Heart left ventricle (tissue), 16 donors: ENCODE data around the gene IL1RAPL1. TPM values are rescaled to one million over a fixed set of nuclear protein-coding genes. Genes with fewer than 3 reads are reported as not detected.

Source experiments
- ATAC-seq, 4 donors: fragments of 200-7000 bp; cut with Tn5 transposase; one replicate each; pipeline ENCODE4 v1.9.1; 2020 to 2022; ENCODE audit warnings: moderate library complexity in 4 of 4, mild to moderate bottlenecking in 3 of 4, moderate number of reproducible peaks in 1 of 4
- DNase-seq, 5 donors: peaks; one replicate each; pipeline ENCODE4 v3.0.0-alpha.2; 2020
- H3K27ac ChIP-seq, 12 donors: fragments of 200-600 bp; sonication (generic) in 4 of 12; one replicate each; pipeline versions ENCODE4 v1.5.0 to v1.8.0; 2016 to 2022; ENCODE audit warnings: mild to moderate bottlenecking in 2 of 12
- H3K27me3 ChIP-seq, 9 donors: fragments of 200-600 bp; sonication (generic) in 2 of 9; one replicate each; pipeline versions ENCODE4 v1.5.1 to v1.8.0; 2016 to 2022; ENCODE audit warnings: mild to moderate bottlenecking in 3 of 9
- H3K36me3 ChIP-seq, 9 donors: fragments of 200-600 bp; sonication (generic) in 2 of 9; one replicate each; pipeline versions ENCODE4 v1.5.0 to v1.8.0; 2018 to 2022; ENCODE audit warnings: mild to moderate bottlenecking in 2 of 9
- H3K4me1 ChIP-seq, 12 donors: fragments of 200-600 bp; sonication (generic) in 4 of 12; one replicate each; pipeline versions ENCODE4 v1.5.0 to v1.8.0; 2016 to 2022; ENCODE audit warnings: mild to moderate bottlenecking in 3 of 12
- H3K4me3 ChIP-seq, 12 donors: fragments of 200-600 bp; sonication (generic) in 4 of 12; one replicate each; pipeline versions ENCODE4 v1.5.0 to v1.8.0; 2017 to 2022; ENCODE audit warnings: mild to moderate bottlenecking in 9 of 12, moderate library complexity in 4 of 12
- H3K9me3 ChIP-seq, 12 donors: fragments of 200-600 bp; sonication (generic) in 4 of 12; one replicate each; pipeline versions ENCODE4 v1.5.0 to v1.8.0; 2016 to 2022; ENCODE audit warnings: mild to moderate bottlenecking in 1 of 12
- POLR2A ChIP-seq, 2 donors: fragments of 450-650 bp; IDR thresholded peaks; one replicate each; pipeline ENCODE4 v1.6.1; 2017; ENCODE audit warnings: antibody characterized with exemption in 2 of 2, mild to moderate bottlenecking in 2 of 2, moderate library complexity in 2 of 2
- WGBS, 4 donors: extraction: QIAGEN DNeasy Blood & Tissue Kit in 2 of 4; methylation state at CpG; one replicate each; pipeline versions ENCODE4 v1.1.5 to v1.1.7; 2013 to 2018; 5-methylcytosine and 5-hydroxymethylcytosine counted together
- intact Hi-C, 10 donors: fragments of 100-400 bp; cut with DNase I; formaldehyde crosslinking; loops; one replicate each; pipeline versions ENCODE4 v1.11.1 to v1.14.2; 2022
- polyA plus RNA-seq, 2 donors: library from polyadenylated mRNA; stranded (reverse); fragments of 200-250 nt; gene quantifications; one replicate each; pipeline ENCODE4 v1.2.3, GENCODE V29; 2013
- total RNA-seq, 9 donors: library from RNA; depleted of rRNA in 2 of 9; stranded (reverse); fragments of >200 nt in 2 of 9; fragmentation: NEBNext Ultra II Directional in 3 of 9; extraction: Animal tissue kit (Norgen Biotek cat#: 25700) in 3 of 9; gene quantifications; one replicate each; pipeline versions ENCODE4 v1.1.0 to v1.2.4, GENCODE V29; 2016 to 2023
- TF ChIP-seq, protein P1 (sequence below), 12 donors: fragments of 200-600 bp; sonication (generic) in 4 of 12; IDR thresholded peaks; one replicate each; pipeline versions ENCODE4 v1.5.0 to v1.8.0; 2018 to 2022; ENCODE audit warnings: antibody characterized with exemption in 12 of 12, mild to moderate bottlenecking in 5 of 12
- donor health status: ischemic (EF 13 %, LVEDD 7.1; RV severe dilation, severe dysfunction).
- donor health status: healthy with polysubstance abuse.
- donor health status: DM: no; HTN: yes; CAD: no.
- donor health status: DM: no; HTN: no; CAD: no.
- donor health status: ischemic (EF 25% LVEDD 6.9; RV normal size, moderate dysfunction).
- donor health status: ischemic (EF 25% LVEDD 5.7; RV mildly dilated, moderate dysfunction).
- donor health status: healthy.
- donor health status: DM: yes; HTN: yes; CAD: no.
- donor health status: ischemic (EF 35%, LVEDD 5.7; RV mildly dilated, moderate dysfunction).
- donor health status: nonischemic (EF 11% LVEDD 7.7; RV severe dilation, severe dysfunction).
- donor health status: DM: yes; HTN: yes; CAD: no.
- donor health status: PGD.
- donor health status: ischemic (EF 29% LVEDD 5.4; RV normal size, mild dysfunction).
- donor health status: nonischemic (EF 23%, LVEDD 6.1; RV moderate dilation, normal function).

Gene IL1RAPL1
- total and polyA plus RNA-seq, 11 donors: 0.42 to 4.7 (median 2.3) TPM

DNA sequence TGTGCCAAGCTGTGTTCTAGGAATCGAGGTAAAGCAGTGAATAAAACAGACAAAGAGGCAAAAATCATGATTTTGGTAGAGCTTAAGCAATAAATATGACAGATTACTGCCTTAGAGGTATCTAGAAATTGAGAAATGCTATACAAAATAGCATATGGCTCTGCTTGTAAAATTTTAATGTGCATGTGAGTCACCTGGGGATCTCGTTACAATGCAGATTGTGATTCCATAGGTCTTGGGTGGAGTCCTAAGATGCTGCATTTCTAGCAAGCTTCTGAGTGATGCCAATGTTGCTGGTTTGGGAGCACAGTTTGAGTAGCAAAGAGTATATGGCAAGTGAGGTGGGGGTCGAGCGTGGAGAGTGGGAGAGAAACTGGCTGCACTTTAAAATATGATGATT lies 930.9 kb downstream of the IL1RAPL1 start:
- H3K4me3 ChIP-seq: no peak overlapping the region
- intact Hi-C loops: no loop called here
- no peaks in the 10 kb centered on the region for H3K4me1 ChIP-seq
- WGBS, 4 donors: 50 to 87% (median 63%) methylated on average over 4 of the region's 4 CpGs
- DNase-seq (no peak), ATAC-seq (no peak)
- H3K9me3 ChIP-seq: no peaks in the 10 kb centered on the region
- TF ChIP-seq POLR2A (IDR thresholded peaks at IDR 0.05): no peak
- TF ChIP-seq, protein P1, sequence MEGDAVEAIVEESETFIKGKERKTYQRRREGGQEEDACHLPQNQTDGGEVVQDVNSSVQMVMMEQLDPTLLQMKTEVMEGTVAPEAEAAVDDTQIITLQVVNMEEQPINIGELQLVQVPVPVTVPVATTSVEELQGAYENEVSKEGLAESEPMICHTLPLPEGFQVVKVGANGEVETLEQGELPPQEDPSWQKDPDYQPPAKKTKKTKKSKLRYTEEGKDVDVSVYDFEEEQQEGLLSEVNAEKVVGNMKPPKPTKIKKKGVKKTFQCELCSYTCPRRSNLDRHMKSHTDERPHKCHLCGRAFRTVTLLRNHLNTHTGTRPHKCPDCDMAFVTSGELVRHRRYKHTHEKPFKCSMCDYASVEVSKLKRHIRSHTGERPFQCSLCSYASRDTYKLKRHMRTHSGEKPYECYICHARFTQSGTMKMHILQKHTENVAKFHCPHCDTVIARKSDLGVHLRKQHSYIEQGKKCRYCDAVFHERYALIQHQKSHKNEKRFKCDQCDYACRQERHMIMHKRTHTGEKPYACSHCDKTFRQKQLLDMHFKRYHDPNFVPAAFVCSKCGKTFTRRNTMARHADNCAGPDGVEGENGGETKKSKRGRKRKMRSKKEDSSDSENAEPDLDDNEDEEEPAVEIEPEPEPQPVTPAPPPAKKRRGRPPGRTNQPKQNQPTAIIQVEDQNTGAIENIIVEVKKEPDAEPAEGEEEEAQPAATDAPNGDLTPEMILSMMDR (IDR thresholded peaks at IDR 0.05): no peak
- H3K27ac ChIP-seq: no peak overlapping the region
- no peaks in the 10 kb centered on the region for H3K36me3 ChIP-seq
- peaks cover 0 to 5% (median 0%) of the 10 kb centered on the region in 9 donors for H3K27me3 ChIP-seq

DNA sequence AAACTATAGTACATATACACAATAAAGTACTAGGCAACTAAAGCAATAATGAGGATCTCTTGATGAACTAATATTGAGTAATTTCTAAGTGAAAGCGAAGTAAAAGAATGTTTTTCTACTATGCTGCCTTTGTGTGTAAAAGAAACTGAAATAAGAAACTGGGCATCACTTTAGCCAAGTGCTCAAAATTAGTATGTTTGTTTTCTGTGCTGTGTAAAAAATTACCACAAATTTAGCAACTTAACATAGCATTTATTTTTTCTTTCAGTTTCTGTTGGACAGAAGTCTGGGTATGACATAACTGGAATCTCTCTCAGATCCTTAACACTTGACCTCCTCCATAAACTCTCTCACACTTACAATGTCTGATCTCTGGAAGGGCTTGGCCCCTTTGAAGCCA lies 941.0 kb downstream of the IL1RAPL1 start:
- Histone ChIP-seq H3K4me3 (no peak overlapping the region), H3K4me1 (no peaks in the 10 kb centered on the region), H3K9me3 (no peaks in the 10 kb centered on the region), H3K36me3 (no peaks in the 10 kb centered on the region), H3K27me3 (no peaks in the 10 kb centered on the region), H3K27ac (no peak overlapping the region)
- ATAC-seq (no peak), DNase-seq (no peak)
- 47 to 90% (median 66%) methylated on average over 1 of the region's 1 CpG for WGBS, 4 donors
- TF ChIP-seq POLR2A (IDR thresholded peaks at IDR 0.05): no peak
- TF ChIP-seq, protein P1 (IDR thresholded peaks at IDR 0.05): no peak
- intact Hi-C loops: loop anchor here in 1 of 10 donors (5.0 kb wide), 1 partner anchor 91 kb away; no protein-coding TSS in a partner anchor

DNA sequence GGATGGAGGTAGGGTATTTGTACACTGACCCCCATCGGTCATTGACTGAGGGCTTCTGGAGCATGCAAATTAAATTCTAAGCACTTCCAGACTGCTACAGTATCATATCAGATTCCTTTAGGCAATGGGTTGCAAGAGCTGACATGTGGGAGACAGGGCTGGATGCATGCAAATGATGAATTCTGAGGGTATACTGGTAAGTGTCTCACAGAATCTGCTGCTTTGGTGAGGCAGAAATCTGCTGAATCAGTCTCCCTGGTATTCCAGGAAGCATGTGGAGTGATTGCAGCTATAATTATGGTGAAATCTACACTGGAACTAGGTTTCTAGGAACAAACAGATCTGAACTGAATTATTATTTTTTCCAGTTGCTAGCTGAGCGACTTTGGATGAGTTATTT lies 943.3 kb downstream of the IL1RAPL1 start:
- TF ChIP-seq, protein P1 (IDR thresholded peaks at IDR 0.05): no peak
- no peak for TF ChIP-seq POLR2A (IDR thresholded peaks at IDR 0.05)
- ATAC-seq (no peak), DNase-seq (no peak)
- Histone ChIP-seq H3K9me3 (no peaks in the 10 kb centered on the region), H3K4me1 (no peaks in the 10 kb centered on the region), H3K4me3 (no peak overlapping the region), H3K36me3 (no peaks in the 10 kb centered on the region), H3K27ac (no peak overlapping the region), H3K27me3 (no peaks in the 10 kb centered on the region)
- intact Hi-C loops: no loop called here
- WGBS, 4 donors: 67 to 86% (median 79%) methylated on average over 2 of the region's 2 CpGs

DNA sequence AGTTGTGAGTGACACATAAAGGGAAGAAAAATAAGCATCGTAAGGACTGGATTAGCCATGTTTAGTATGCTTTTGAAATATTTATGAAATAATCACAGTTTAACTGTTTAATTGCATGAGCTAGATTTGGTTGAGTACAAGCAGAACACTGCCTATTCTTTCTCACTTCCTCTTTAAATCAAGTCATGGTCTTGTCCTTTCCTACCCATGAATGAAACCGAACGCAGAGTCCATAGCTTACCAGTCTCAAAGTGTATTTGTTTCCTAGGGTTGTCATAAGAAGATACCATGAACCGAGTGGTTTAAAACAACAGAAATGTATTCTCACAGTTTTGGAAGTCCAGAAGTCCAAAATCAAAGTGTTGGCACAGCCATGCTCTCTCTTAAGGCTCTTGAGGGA lies 944.1 kb downstream of the IL1RAPL1 start:
- 45 to 84% (median 61%) methylated on average over 4 of the region's 4 CpGs for WGBS, 4 donors
- no peak for DNase-seq
- no peaks in the 10 kb centered on the region for H3K4me1 ChIP-seq

More for the DNA sequence above, 944.1 kb downstream of the IL1RAPL1 start:
- intact Hi-C loops: no loop called here
- no peaks in the 10 kb centered on the region for H3K36me3 ChIP-seq
- TF ChIP-seq, protein P1 (IDR thresholded peaks at IDR 0.05): no peak
- no peak overlapping the region for H3K27ac ChIP-seq
- H3K9me3 ChIP-seq: no peaks in the 10 kb centered on the region
- ATAC-seq: no peak
- no peaks in the 10 kb centered on the region for H3K27me3 ChIP-seq
- H3K4me3 ChIP-seq: no peak overlapping the region
